Endothelial cell of umbilical vein (primary cell): ENCODE data around the gene LIPA. TPM values are rescaled to one million over a fixed set of nuclear protein-coding genes. Genes with fewer than 3 reads are reported as not detected.

Experiments
- BruUV-seq: library from RNA; stranded (reverse); fragments of 400-500 nt; replicated peaks from 2 replicates; lab custom pipeline; 2021; lab: Mats Ljungman, UMichigan
- CTCF ChIA-PET: fragments of 300-600, 350-600 bp; sonication (Branson Sonifier 250); formaldehyde crosslinking; loops from one replicate; lab custom pipeline; 2021; ENCODE audit warnings: antibody characterized with exemption, inconsistent platforms; lab: Charles Lee
- POLR2A ChIA-PET: fragments of 300-600, 350-600 bp; sonication (Branson Sonifier 250); formaldehyde crosslinking; loops from one replicate; lab custom pipeline; 2021; ENCODE audit warnings: antibody characterized with exemption, inconsistent platforms; lab: Charles Lee
- DNase-seq: peaks from one replicate; pipeline ENCODE4 v3.0.0-alpha.2; 2011; ENCODE audit warnings: low read depth, low spot score
- FAIRE-seq: peaks from 2 replicates; lab custom pipeline; 2011; peaks lifted over from hg19 to GRCh38; lab: Jason Lieb, UNC
- H2AFZ ChIP-seq: 2 replicates; pipeline ENCODE4 v1.6.0; 2012; ENCODE audit warnings: low read depth, low read length, control low read depth, inconsistent platforms
- H3K27ac ChIP-seq: 2 replicates; pipeline ENCODE4 v1.5.1; 2011; ENCODE audit warnings: low read depth, mild to moderate bottlenecking, control low read depth, low read length, moderate library complexity; ENCODE audit not compliant: insufficient read depth
- H3K27me3 ChIP-seq, 2 experiments: 2 replicates each; pipeline versions ENCODE4 v1.6.0 to v1.6.1; 2011; ENCODE audit warnings: low read length in 2 of 2, mixed read lengths in 1 of 2; ENCODE audit not compliant: control insufficient read depth in 2 of 2, insufficient read depth in 2 of 2
- H3K36me3 ChIP-seq, 2 experiments: 2 replicates in 1 of 2; 3 replicates in 1 of 2; pipeline ENCODE4 v1.5.1; 2011; ENCODE audit warnings: low read length in 2 of 2, mild to moderate bottlenecking in 1 of 2, moderate library complexity in 1 of 2; ENCODE audit not compliant: control insufficient read depth in 2 of 2, insufficient read depth in 2 of 2; ENCODE audit errors: extremely low read depth in 1 of 2
- H3K4me1 ChIP-seq: 3 replicates; pipeline ENCODE4 v1.5.1; 2011; ENCODE audit warnings: mild to moderate bottlenecking, low read length; ENCODE audit not compliant: control insufficient read depth, insufficient read depth; ENCODE audit errors: extremely low read depth
- H3K4me2 ChIP-seq: 2 replicates; pipeline ENCODE4 v1.6.1; 2011; ENCODE audit warnings: low read length, control low read depth, mixed read lengths; ENCODE audit not compliant: insufficient read depth
- H3K4me3 ChIP-seq, 3 experiments: fragments of 200-600 bp in 1 of 3; sonication (generic), shearing (Covaris generic) in 1 of 3; replicated peaks in 1 of 3; 2 replicates each; pipeline ENCODE4 v1.5.1; 2011 to 2016; ENCODE audit warnings: control low read depth in 3 of 3, low read length in 3 of 3, mild to moderate bottlenecking in 2 of 3, inconsistent platforms in 1 of 3, low read depth in 1 of 3, moderate library complexity in 1 of 3; ENCODE audit not compliant: insufficient read depth in 1 of 3
- H3K79me2 ChIP-seq: 2 replicates; pipeline ENCODE4 v1.6.0; 2012; ENCODE audit warnings: low read length, inconsistent platforms; ENCODE audit not compliant: control insufficient read depth, insufficient read depth
- H3K9ac ChIP-seq: replicated peaks from 2 replicates; pipeline ENCODE3; 2011; ENCODE audit warnings: low read length, control low read depth; ENCODE audit not compliant: insufficient read depth; ENCODE audit errors: extremely low read depth
- H3K9me1 ChIP-seq: replicated peaks from 3 replicates; pipeline ENCODE4 v1.6.0; 2011; ENCODE audit warnings: mild to moderate bottlenecking, low read length; ENCODE audit not compliant: control insufficient read depth, insufficient read depth; ENCODE audit errors: extremely low read depth
- H3K9me3 ChIP-seq: replicated peaks from 2 replicates; pipeline ENCODE4 v1.5.1; 2012; ENCODE audit warnings: low read length, inconsistent platforms; ENCODE audit not compliant: control insufficient read depth, insufficient read depth
- H4K20me1 ChIP-seq: replicated peaks from 2 replicates; pipeline ENCODE3; 2011; ENCODE audit warnings: mild to moderate bottlenecking, low read length; ENCODE audit not compliant: control insufficient read depth, insufficient read depth; ENCODE audit errors: extremely low read depth
- EZH2 ChIP-seq: IDR thresholded peaks from 2 replicates; pipeline ENCODE4 v1.6.1; 2012; ENCODE audit warnings: borderline replicate concordance, low read depth, mild to moderate bottlenecking, moderate library complexity, low read length, inconsistent platforms; ENCODE audit not compliant: severe bottlenecking
- FOS ChIP-seq: IDR thresholded peaks from 2 replicates; pipeline ENCODE4 v1.6.1; 2011; ENCODE audit warnings: mild to moderate bottlenecking, low read length, moderate library complexity, borderline replicate concordance; ENCODE audit not compliant: insufficient read depth
- GATA2 ChIP-seq: IDR thresholded peaks from 2 replicates; pipeline ENCODE4 v1.7.0; 2011; ENCODE audit warnings: low read depth, mild to moderate bottlenecking, moderate library complexity, mixed read lengths, low read length; ENCODE audit not compliant: insufficient read length, insufficient read depth
- JUN ChIP-seq: IDR thresholded peaks from 2 replicates; pipeline ENCODE4 v1.6.1; 2011; ENCODE audit warnings: borderline replicate concordance, low read depth; ENCODE audit not compliant: insufficient read length, insufficient read depth
- POLR2A ChIP-seq: IDR thresholded peaks from 2 replicates; pipeline ENCODE4 v1.6.1; 2012; ENCODE audit warnings: low read depth, mild to moderate bottlenecking, control low read depth, low read length
- POLR2AphosphoS5 ChIP-seq: IDR thresholded peaks from 2 replicates; pipeline ENCODE4 v1.6.1; 2012; ENCODE audit warnings: low read depth, mild to moderate bottlenecking, control low read depth, low read length, moderate library complexity; ENCODE audit not compliant: insufficient read depth
- dilution Hi-C: fragments of 300-500 bp; cut with MboI; formaldehyde crosslinking; loops from one replicate; pipeline ENCODE4 v1.15.0; 2019; ENCODE audit warnings: low sequenced_read_pairs; ENCODE audit not compliant: extremely low pct_ligation_motif_present
- intact Hi-C: fragments of 100-400 bp; cut with micrococcal nuclease; formaldehyde crosslinking; loops from one replicate; pipeline ENCODE4 v1.10.0; 2022
- polyA plus RNA-seq, 4 experiments: library from polyadenylated mRNA; depleted of rRNA in 3 of 4; stranded (reverse) in 3 of 4; unstranded in 1 of 4; fragments of >200 nt; gene quantifications; 2 replicates each; pipeline versions ENCODE4 v1.2.1 to v1.2.3, GENCODE V29; 2011 to 2012; ENCODE audit warnings: missing spikeins in 1 of 4
- total RNA-seq: library from RNA; stranded (reverse); gene quantifications from 2 replicates; pipeline ENCODE4 v1.2.3, GENCODE V29; 2021
- TF ChIP-seq, protein P1 (sequence below), 2 donors: IDR thresholded peaks; 1 replicate in 1 of 2; 2 replicates in 1 of 2; pipeline ENCODE4 v1.5.1; 2011; ENCODE audit warnings: low read length in 2 of 2, mild to moderate bottlenecking in 2 of 2, moderate library complexity in 2 of 2, control low read depth in 1 of 2, inconsistent platforms in 1 of 2, low read depth in 1 of 2; ENCODE audit not compliant: insufficient read depth in 1 of 2; ENCODE audit errors: extremely low read depth in 1 of 2
- TF ChIP-seq, protein P2 (sequence below): IDR thresholded peaks from 2 replicates; pipeline ENCODE4 v1.6.1; 2011; ENCODE audit not compliant: insufficient read depth, insufficient read length

LIPA gene
- total and polyA plus RNA-seq, 2 donors (not counting 3 experiments of a cell fraction or from before 2014, with no cell fraction given) = 24.0 to 41.1 TPM

DNA sequence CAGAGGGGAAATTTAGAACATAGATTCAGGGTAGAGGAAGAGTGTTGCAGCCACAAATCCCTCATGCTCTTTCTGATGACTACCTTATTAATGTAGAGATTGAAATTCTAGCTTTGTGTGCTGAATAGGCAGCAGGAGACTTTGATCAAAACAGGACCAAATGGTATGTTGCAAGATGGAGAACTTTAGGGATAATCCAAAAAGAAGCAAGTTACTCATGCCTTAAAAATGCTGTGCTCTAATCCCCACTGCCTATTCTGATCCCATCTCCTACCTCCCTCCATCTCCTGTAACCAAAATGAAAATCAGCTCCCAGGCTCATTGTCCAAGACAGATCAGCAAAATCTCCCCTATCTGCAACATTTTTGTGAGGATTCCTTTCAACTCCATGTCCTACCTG lies 75.8 kb downstream of the LIPA start:
- intact Hi-C loops = no loop called here
- no peaks in the 10 kb centered on the region for H3K9me3 ChIP-seq
- H3K9me1 ChIP-seq = no peaks in the 10 kb centered on the region
- no peak for DNase-seq
- POLR2A ChIA-PET = no interaction called here
- H2AFZ ChIP-seq = no peak overlapping the region
- H4K20me1 ChIP-seq = no peaks in the 10 kb centered on the region
- BruUV-seq = no TSS peak
- H3K4me1 ChIP-seq = peaks cover 7% of the 10 kb centered on the region
- CTCF ChIA-PET = interaction anchor here (1.0 kb wide), 1 partner anchor 17 kb away, joined by 3 read pairs; no protein-coding TSS in a partner anchor
- H3K27me3 ChIP-seq = no peaks in the 10 kb centered on the region
- no peak overlapping the region for H3K4me3 ChIP-seq
- no peak overlapping the region for H3K4me2 ChIP-seq
- H3K79me2 ChIP-seq = no peaks in the 10 kb centered on the region
- dilution Hi-C loops = no loop called here
- H3K27ac ChIP-seq = no peak overlapping the region
- TF ChIP-seq GATA2 = no peak
- TF ChIP-seq, protein P1, sequence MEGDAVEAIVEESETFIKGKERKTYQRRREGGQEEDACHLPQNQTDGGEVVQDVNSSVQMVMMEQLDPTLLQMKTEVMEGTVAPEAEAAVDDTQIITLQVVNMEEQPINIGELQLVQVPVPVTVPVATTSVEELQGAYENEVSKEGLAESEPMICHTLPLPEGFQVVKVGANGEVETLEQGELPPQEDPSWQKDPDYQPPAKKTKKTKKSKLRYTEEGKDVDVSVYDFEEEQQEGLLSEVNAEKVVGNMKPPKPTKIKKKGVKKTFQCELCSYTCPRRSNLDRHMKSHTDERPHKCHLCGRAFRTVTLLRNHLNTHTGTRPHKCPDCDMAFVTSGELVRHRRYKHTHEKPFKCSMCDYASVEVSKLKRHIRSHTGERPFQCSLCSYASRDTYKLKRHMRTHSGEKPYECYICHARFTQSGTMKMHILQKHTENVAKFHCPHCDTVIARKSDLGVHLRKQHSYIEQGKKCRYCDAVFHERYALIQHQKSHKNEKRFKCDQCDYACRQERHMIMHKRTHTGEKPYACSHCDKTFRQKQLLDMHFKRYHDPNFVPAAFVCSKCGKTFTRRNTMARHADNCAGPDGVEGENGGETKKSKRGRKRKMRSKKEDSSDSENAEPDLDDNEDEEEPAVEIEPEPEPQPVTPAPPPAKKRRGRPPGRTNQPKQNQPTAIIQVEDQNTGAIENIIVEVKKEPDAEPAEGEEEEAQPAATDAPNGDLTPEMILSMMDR (IDR thresholded peaks at IDR 0.05; ENCODE audit: extremely low read depth in 1 of 2, insufficient read depth in 1 of 2, low read depth in 1 of 2, low read length in 2 of 2) = no peak
- no peak for TF ChIP-seq POLR2A
- TF ChIP-seq POLR2AphosphoS5 = no peak
- TF ChIP-seq JUN = no peak
- TF ChIP-seq, protein P2, sequence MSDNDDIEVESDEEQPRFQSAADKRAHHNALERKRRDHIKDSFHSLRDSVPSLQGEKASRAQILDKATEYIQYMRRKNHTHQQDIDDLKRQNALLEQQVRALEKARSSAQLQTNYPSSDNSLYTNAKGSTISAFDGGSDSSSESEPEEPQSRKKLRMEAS = no peak
- no peak for TF ChIP-seq EZH2
- no peak for TF ChIP-seq FOS
- no peaks in the 10 kb centered on the region for H3K36me3 ChIP-seq
- no peak overlapping the region for H3K9ac ChIP-seq
- FAIRE-seq = no peak
